Liver (tissue), 3 donors: ENCODE data around the gene AGAP2.

Experiments
- RXRA ChIP-seq, 2 donors: IDR thresholded peaks; 2 replicates each; pipeline ENCODE4 v1.6.1; 2017 to 2018; ENCODE audit warnings: antibody characterized with exemption in 2 of 2, mild to moderate bottlenecking in 1 of 2
- TAF1 ChIP-seq: conservative IDR thresholded peaks from 2 replicates; pipeline ENCODE4 v1.6.1; 2016; ENCODE audit warnings: antibody characterized with exemption, mild to moderate bottlenecking
- TF ChIP-seq, protein P1 (sequence below): fragments of 150-350 bp; IDR thresholded peaks from 2 replicates; pipeline ENCODE4 v1.5.1; 2017; ENCODE audit warnings: improper control_type of control experiment, low read depth, low read length; ENCODE audit not compliant: missing input control
- TF ChIP-seq, protein P2 (sequence below): IDR thresholded peaks from 2 replicates; pipeline ENCODE4 v1.6.1; 2016; ENCODE audit warnings: antibody characterized with exemption, mild to moderate bottlenecking
- donor health status: healthy.
- donor health status: healthy.

DNA sequence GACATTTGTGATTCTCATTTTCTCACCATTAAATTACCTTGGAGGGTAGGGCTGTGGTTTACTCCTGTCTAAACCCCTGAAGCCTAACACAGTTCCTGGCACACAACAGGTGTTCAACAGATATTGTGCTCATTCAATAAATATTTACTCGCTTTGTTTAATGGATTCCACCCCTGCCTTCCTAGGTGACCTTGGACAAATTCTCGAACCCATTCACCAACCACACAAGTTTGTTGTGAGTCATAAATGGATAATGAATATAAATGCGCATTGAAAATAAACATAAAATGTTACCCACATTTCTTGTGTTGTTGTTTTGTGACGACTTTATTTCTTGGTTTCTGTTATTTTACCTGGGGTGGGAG, 43.7 kb upstream of the AGAP2 start:
- TF ChIP-seq, protein P1, sequence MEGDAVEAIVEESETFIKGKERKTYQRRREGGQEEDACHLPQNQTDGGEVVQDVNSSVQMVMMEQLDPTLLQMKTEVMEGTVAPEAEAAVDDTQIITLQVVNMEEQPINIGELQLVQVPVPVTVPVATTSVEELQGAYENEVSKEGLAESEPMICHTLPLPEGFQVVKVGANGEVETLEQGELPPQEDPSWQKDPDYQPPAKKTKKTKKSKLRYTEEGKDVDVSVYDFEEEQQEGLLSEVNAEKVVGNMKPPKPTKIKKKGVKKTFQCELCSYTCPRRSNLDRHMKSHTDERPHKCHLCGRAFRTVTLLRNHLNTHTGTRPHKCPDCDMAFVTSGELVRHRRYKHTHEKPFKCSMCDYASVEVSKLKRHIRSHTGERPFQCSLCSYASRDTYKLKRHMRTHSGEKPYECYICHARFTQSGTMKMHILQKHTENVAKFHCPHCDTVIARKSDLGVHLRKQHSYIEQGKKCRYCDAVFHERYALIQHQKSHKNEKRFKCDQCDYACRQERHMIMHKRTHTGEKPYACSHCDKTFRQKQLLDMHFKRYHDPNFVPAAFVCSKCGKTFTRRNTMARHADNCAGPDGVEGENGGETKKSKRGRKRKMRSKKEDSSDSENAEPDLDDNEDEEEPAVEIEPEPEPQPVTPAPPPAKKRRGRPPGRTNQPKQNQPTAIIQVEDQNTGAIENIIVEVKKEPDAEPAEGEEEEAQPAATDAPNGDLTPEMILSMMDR, result no peak
- TF ChIP-seq, protein P2, sequence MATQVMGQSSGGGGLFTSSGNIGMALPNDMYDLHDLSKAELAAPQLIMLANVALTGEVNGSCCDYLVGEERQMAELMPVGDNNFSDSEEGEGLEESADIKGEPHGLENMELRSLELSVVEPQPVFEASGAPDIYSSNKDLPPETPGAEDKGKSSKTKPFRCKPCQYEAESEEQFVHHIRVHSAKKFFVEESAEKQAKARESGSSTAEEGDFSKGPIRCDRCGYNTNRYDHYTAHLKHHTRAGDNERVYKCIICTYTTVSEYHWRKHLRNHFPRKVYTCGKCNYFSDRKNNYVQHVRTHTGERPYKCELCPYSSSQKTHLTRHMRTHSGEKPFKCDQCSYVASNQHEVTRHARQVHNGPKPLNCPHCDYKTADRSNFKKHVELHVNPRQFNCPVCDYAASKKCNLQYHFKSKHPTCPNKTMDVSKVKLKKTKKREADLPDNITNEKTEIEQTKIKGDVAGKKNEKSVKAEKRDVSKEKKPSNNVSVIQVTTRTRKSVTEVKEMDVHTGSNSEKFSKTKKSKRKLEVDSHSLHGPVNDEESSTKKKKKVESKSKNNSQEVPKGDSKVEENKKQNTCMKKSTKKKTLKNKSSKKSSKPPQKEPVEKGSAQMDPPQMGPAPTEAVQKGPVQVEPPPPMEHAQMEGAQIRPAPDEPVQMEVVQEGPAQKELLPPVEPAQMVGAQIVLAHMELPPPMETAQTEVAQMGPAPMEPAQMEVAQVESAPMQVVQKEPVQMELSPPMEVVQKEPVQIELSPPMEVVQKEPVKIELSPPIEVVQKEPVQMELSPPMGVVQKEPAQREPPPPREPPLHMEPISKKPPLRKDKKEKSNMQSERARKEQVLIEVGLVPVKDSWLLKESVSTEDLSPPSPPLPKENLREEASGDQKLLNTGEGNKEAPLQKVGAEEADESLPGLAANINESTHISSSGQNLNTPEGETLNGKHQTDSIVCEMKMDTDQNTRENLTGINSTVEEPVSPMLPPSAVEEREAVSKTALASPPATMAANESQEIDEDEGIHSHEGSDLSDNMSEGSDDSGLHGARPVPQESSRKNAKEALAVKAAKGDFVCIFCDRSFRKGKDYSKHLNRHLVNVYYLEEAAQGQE, result no peak
- TF ChIP-seq RXRA (IDR thresholded peaks at IDR 0.05), result no peak
- no peak for TF ChIP-seq TAF1
